Activated CD8-positive, alpha-beta memory T cell treated with anti-CD3 and anti-CD28 coated beads, Interleukin-2, amount 50 U/mL, for 1 hour (primary cell): Measurements from ENCODE around the gene PDZD4.

Experiments
- DNase-seq: peaks from one replicate; pipeline ENCODE4 v3.0.0-alpha.2; 2020; ENCODE audit errors: extremely low read depth

PDZD4 gene

DNA sequence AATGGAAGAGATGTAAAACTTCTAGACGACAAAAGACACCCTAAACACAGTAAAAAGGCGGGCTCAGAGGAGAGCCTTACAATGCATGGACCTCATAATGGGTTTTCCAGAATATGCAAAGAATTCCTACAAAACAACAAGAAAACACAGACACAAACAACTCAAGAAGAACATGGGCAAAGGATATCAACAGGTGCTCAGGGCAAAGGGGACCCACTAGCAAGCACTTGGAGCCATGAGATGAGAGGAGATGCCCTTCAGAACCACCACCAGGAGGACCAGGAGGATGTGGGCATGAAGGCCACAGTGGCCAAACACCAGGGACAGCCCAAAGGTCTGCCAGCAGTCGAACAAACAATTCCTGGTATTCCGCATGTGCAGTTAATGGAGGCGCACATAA is 17.2 kb downstream of the PDZD4 start:
- no peak for DNase-seq

DNA sequence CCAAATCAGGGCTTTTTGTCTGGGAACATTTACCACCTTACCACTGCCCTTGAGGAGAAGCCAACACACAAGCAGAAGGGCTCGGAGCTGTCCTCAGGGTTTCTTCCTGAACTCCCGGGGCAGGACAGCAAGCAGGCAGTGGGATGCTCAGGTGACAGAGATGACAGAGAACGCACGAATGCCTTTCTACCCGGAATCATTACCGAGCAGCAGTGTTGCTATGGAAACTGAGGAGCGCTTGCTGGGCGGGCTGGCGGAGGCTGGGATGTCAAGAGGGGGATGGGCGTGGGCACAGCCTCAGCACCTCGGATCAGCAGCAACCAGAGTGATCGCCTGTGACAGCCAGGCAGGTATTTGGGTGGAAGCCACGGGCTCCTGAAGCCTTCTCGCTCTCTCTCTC is 18.1 kb downstream of the PDZD4 start:
- no peak for DNase-seq

DNA sequence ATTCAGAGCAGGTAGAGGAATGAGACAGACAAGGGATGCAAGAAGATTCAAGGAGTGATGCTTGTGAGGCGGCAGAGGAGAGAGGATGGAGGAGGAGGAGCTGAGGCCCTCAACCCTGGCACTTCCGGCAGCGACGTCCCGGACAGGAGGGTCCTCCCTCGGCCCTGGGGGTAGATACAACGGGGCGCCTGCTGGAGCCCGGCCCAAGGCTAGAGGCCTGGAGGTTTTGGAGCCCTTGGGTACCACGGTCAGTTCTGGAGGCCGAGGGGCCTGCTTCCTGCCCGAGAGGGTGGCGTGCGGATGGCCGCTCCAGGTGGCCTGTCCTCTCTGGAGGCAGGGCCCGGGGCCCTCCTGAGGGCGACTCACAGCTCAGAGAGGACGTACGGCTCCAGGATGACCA is 22.4 kb downstream of the PDZD4 start:
- no peak for DNase-seq

DNA sequence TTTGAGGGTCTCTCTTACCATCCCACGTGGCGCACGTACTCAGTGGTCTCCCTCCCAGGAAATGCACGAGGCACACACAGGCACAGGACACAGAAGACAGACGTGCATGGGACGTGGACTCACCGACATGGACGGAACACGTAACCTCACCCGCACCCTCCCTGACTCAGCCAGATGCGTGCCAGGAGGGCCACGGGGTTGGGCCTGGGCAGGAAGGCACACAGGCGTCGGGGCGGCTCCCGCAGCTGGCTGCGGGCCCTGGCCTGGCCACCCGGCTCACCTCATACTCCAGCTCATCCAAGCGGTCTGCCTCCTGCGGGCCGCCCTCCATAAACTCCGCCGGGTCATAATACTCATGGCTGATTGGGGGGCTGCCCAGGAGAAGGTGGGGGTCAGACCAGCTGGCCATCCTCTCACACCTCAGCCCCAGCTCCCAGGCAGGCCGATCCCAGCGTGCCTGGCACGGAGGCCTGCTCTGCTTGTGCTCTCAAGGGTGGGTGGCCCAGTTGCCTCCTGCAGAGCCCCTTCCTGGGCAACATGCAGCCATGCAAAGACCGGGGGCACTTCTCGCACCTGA is 23.3 kb downstream of the PDZD4 start:
- no peak for DNase-seq

DNA sequence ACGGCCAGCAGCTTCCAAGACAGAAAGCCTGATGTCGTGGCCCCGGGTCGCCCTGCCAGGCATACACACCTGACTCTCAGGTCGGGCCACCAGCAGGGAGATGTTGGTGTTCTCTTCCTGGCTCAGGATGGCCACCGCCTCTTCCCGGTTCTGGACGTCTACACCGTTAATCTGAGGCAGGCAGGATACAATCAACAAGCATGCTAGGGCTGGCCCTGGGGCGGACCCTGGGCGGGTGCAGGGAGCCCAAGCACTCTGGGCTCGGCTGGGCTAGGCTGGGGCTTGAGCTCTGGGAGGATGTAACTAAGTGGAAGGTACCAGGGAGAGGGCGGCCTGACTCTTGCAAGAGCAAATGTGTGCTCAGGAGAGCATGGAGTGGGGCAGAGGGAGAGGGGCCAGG is 24.9 kb downstream of the PDZD4 start:
- DNase-seq, result no peak

DNA sequence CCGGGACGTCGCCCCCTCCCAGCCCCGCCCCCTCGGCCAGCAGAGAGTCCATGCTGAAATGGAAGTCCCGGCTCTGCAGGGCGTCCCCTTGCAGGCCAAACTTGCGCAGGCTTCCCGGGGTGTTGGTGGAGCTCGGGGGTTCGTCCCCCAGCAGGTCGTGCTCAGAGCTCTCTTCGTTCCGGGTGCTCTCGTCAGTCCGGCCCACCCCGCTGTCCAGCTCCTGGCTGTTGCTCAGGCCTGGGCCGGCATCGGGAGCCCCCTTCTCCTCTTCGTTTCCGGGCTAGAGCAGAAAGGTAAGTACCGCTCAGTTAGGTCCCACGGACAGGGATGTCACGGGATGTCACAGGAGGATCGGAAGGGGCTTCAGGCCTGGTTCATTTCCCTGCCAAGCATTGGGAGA is 25.7 kb downstream of the PDZD4 start:
- no peak for DNase-seq

DNA sequence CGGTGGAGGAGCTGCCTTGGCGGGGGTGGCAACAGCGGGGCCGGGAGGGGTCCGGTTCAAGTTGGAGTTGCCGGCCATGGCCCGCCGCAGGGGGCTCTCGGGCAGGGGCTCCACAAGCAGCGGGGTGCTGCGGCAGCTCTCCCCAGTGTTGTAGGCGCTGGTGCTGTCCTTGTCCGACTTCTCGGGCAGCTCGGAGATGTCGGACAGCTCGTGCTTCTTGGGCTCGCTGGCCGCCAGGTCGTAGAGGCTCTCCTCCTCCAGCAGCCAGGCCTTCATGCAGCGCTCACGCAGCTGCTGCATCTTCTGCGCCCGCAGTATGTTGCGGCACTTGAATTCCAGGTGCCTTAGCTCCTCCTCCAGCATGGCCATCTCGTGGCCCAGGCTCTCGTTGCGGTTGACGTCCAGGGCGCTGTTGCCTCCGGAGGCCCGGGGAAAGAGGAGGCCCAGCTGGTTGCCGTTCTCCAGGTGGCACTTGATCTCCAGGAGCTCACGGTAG is 26.2 kb downstream of the PDZD4 start:
- no peak for DNase-seq

DNA sequence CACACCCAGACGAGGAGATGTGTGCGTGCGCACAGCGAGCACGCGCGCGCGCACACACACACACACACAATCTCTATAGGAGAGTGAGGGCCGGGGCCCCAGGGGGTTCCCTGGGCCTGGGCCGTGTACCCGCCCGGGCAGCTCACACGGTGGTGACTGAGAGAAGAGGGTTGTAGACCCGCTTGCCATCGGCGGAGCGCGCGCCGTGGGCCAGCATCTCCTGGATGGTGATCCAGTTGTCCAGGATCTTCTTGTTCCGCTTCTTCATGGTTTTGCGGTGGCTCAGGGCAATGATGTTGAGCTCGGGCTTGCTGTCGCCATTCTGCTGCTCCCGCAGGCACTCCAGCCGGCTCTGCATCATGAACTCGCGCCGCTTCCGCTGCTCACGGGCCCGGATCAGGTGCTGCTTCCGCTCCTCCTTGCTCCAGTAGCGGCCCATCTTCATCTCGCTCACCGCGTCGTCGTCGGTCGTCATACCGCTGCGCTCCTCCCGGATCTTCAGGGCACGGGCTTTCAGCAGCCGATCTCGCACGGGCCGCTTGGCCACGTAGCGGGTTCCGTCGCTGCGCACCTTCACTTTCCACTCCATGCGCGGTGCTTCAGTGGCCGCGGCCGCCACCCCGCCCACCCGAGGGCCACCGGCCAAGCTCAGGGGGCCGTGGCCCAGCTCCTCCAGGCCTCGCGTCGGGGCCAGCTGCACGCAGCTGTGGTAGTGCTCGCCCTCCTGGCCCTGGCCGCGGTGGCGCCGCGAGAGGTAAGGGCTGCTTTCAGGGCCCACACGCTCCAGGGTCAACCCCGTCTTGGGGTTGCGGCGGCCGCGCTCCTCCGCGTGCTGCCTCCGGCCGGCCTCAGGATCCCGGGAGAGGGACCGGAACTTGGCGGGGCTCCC is 26.9 kb downstream of the PDZD4 start:
- no peak for DNase-seq

DNA sequence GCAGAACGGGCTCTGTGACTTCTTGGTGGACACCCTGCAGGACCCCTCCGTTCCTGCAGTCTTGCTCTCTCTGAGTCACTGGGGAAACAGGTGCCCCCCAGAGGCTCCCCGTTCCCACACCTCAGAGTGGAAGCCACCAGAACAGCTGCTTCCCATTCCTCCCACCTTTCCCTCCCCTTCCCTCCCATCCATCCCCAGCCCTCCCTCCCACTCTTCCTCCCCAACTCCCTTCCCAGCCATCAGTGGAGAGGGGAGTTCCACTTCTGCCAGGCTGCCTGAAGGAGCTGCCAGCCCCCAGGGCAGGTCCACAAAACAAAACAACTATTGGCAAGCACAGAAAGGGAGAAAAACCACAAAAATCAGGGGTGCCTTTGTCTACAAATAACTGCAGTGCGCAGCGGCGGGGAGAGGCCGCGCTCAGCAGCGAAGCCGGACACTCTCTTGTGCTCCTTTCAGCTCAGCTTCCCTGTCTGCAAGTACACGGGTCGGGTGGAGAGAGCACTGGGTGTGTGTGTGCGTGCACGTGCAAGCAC is 27.8 kb downstream of the PDZD4 start:
- DNase-seq, result no peak

DNA sequence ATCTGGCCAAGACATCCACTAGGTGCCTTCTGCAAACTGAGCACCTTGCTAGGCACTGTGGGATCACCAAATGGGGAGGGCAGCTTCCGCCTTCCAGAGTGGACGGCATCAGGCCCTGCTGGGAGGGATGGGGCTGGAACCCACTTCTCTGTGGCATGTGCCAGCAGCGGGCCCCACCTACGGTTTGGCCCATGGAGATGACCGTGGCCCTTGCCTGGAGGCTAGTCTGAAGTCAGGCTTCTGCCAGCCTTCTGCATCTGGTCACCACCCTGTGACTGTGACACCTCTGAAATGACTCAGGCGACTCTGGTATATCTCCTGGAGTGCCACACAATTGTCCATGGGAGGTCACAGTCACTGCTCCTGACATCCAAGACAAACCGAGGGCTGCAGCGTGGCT is 28.7 kb downstream of the PDZD4 start:
- DNase-seq, result no peak

DNA sequence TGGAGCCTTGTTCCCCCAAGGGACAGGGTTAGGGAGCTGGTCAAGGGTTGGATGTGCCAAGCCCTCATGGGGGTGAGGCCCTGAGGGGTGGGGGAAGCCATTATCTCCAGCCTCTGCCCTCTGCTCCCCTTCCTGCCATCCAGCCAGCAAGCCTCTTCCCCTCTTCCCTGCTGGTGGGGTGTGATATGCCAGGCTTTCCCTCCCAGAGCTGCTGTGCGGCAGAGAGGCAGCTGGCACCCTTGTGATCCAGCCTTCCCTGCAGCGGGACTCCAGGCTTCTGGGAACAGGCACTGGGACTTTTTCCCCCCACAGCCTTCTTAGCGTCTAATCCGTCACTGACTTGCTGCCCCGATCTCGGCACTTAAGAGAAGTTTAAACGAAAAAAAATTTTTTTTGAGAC is 29.6 kb downstream of the PDZD4 start:
- no peak for DNase-seq

DNA sequence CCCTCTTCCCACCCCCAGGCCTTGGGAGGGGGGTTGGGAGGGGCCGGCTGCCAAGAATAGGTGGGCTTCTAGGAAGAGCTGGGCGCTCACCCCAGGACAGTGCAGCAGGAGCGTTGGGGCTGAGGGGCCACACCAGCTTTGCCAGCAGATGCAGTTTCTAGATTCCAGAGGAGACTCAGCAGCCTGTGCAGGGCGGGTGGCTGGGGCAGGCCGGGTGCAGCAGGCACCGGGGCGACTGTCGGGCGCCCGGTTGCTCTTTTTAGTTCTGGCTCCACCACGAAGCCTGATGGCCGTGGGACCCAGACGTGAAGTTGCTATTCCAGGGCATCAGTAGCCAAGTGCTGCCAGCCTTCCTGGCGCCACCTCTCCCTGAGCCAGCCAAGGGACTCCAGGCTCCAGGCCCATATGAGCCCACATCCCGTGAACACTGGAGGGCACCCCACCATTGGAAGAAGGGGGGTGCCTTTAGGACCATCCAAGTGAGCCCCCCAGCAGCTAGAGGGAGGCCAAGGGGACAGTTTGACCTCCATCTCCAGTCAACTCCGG is 30.1 kb downstream of the PDZD4 start:
- no peak for DNase-seq

DNA sequence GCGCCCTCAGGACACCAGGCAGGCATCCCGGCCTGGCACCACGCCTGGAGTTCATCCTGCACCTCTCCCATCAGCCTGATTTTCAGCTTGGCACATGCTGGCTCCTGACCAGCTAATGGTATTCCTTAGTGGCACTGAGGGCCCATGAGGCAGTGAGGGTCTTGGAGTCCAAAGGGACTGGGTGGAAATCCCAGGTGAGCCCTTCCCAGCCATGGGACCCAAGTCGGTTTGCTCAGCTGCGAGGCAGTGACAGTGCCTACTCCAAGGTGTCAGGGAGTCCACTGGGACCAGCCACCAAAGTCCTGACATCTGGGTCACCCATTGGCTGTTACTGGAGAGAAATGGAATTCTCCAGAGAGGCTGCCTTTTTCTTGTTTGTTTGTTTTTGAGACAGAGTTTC is 31.0 kb downstream of the PDZD4 start:
- no peak for DNase-seq

DNA sequence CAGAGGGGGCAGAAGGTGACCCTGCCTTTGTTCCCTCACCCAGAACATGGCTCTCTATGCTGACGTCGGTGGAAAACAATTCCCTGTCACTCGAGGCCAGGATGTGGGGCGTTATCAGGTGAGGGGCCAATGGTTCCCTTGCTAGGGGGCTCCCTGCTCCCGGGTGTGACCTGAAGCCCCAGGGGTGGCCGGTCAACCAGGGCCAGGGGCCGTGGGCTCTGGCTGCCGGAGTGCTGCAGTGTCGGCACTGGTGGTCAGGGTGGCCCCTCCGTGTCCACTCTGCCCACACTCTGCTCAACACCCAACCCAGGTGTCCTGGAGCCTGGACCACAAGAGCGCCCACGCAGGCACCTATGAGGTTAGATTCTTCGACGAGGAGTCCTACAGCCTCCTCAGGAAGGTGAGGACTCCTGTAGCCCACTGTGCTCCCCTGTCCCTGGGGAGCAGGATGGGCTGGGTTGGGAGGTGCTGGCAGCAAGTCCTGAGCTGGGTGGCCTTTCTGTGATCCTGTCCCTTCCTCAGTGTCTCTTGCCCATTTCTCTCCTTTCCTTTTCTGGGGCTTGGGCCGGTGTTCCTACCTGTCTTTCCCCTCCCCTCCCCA is 32.8 kb downstream of the PDZD4 start:
- DNase-seq, result no peak

DNA sequence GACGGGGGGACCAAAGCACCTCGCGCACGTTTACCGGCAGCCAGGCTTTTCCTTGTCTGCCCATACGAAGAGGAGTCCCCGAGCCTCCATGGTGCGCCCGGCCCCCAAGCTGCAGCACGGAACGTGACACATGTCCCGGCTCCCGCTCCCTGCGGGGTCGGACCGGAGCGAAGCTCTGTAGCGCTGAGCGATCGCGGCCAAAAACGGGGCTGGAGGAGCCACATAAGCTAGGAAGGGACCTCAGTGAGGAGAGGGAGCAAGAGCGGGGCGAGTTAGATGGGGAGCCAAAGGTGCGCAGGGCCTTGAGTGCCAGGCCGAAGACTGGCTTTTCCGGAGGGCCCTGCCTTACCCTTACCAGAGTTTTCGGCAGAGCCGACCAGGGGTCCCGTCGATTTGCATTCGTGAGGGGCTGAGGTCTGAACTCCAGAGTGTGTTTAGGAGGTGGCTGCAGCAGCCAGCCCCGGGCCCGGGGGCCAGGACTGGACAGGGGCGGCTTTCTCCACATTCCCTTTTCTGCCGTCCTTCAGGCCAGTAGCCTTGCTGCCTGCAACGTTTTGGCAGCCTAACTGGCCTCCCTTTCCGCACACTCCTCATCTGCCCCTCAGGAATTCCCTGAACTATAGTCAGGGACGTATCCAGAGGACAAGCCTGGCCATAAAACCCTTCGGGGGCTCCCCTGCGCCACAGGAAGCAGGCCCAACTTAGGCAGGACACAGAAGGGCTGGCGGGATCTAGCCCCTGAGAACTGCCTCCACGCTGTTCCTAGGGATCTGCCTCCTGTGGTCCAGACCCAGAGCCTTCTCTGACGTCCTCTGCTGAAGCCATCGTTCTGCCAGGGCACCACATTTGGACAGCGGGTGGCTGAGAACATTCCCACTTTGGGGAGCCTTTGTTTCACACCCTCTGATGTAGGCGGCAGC is 35.2 kb downstream of the PDZD4 start:
- DNase-seq, result no peak

DNA sequence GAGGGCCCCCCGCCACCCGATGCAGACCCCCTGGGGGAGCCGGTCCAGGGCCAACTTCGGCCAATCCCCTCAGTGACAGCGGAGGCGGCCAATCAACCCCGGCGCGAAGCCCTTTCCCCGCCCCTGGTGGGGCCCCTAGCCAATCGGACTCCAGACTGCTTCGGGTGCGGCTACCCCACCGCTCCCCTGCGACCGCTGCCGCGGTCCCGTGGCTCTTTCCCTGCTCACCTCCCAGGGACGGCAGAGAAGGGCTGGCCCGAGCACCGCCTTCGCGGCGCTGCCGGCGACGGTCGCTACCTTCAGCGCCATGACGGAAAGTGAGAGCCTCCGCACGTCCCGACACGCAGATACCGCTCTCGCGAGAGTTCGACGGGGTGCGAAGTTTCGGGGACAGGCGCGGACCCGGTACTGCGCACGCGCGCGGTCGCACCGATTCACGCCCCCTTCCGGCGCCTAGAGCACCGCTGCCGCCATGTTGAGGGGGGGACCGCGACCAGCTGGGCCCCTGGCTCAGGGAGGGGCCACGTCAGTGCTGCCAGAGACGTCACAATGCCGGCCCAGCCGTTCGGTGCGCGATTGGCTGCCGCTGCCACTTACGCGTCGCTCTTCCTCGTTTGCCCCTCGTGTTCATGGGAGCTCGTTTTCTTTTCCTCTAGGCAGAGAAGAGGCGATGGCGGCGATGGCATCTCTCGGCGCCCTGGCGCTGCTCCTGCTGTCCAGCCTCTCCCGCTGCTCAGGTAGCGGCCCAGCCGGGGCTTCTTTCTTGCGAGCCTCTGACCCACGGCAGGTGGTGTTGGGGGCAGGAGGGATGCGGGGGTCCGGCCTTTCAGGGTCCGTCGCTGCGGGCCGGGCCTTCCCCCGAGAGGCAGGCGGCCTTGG is 36.1 kb downstream of the PDZD4 start, which contains the start of the genes IDH3G and SSR4:
TSS of gene IDH3G (minus strand) at position 358 of the 879 bp plus-strand sequence. CDS start at position 309, 49 bp downstream.
TSS of gene SSR4 (plus strand) at position 651 of the 879 bp plus-strand sequence. CDS start at position 671, 20 bp downstream.
- peak; percentile 80 for DNase-seq

DNA sequence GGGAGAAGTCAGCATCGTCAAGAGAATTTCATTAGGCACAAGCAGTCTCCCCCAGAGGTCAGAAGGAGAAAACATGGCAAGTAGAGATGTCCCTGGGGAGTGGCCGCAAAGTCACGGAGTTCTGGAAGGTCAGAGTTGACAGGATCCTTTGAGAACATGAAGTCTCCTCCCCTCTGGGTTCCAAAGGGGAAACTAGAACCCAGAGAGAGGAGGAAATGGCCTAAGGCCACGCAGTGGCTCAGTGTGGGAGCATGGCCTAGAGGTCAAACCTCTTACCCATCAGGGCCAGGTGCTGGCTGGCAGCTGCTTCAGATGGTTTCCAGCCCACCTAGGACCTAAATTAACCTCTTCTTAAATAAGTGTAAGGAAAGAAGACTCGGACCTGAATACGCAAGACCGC is 37.1 kb downstream of the PDZD4 start:
- no peak for DNase-seq

DNA sequence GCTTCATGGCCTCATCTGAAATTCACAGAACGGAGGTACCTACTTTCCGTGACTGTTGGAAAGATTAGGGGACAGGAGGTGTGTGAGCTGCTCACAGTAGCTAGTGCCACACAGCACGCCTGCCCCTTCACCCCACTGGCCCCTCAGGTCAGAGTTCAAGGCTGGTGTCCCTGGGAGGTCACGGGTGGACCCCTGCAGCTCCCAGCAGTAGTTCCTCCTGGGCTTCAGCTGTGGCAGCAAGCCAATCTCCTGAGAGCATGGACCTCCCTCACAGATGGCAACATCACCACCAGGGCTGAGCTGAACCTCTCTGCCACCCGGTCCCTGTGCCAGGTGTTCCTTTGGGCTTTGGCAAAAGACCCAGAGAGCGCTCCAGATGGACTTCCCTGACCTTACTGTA is 38.0 kb downstream of the PDZD4 start:
- DNase-seq, result no peak

DNA sequence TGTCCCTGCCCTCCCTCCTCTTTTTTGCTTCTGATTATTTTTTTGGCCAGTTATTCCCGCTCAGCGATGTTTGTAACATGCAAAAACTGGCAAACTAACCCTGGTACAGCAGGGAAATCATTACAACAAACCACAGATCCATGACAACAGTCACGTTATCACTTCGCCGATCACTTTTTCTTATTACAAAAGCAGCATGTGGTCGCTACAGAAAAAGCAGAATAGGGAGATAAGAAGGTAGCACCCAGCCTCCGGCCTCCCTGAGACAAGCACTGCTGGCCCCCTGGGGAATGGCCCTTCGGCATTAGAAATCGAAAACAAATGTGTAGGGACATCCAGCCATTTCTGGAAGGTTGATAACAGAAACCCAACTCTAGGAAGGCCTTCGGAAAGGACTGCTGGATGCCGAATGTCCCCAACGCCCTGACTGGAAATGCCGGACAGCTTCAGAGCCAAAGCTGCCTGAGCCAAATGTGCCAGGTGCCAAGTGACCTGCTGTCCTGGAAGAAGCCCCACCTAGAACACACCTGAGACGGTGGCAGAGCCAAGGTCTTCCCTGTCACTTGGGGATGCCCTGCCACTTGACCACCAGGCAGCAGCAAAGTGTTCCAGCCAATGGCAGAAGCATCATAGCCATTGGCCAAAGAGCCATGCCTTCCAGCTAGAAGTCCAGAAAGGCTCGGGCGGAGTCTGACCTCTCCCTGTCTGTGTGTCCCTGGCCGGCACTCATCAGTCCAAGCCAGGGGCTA is 39.1 kb downstream of the PDZD4 start:
- DNase-seq, result no peak
